ENCODE measurements around the gene ACER3.
A peak's percentile ranks its signal among the peaks of the same experiment; 100 is the strongest.
"Not testable (repeated sequence)": the region's sequence is repeated elsewhere in the genome, so short reads cannot be mapped to it uniquely, and the experiment has no call there.

The ACER3 gene

DNA sequence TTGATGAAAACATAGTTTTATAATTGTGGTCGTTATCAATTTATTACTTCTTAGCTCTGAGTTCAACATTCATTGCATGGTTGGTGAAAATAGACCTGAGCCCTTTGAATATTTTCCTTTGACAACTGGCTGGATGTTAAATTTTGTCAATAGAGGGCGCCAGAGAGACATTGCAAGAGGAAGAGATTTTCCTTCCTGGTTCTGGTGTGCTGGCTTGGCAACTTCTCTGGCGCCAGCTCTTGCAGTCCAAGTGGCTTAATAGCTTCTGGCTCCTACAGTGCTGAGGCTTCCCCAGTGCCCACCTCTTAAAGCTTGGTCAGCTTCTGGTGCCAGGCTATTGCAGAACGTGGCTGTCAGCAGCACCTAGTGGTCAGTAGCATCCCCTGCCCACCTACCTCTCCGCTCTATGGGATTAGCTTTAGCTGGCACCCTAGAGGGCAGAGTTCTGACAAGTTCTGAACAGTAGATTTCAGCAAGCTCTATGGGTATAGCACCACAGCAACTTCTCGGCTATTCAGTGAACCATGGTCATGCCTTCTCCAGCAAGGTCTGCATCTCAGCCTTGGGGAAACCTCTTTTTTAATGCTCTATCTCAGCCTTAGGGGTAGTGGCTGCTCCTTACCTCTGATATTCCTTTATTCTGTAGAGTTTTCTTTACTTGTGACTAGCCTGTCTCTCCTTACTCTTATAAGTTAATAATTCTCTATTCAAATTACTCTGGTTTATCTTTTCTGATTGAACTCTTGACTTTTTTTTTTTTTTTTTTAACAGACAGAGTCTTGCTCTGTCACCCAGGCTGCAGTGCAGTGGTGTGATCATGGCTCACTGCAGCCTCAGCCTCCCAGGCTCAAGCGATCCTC, 59.4 kb downstream of the ACER3 start:
- DNase-seq (ENCODE audit: low spot score), result peak; percentile 90

DNA sequence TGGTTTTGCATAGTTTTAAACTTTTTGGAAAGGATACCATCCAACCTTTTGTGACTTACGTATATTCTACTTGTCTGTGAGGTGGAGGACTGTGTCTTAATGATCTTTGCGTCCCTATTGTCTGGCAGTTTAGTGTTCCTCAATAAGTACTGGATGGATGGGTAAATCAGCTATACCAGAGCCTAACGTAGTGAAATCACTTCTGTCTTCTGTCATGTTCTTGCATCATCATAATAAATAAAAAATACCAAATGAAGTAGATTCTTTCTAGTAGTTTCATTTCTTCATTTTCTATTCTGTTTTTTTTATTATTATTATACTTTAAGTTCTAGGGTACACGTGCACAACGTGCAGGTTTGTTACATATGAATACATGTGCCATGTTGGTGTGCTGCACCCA, 66.4 kb downstream of the ACER3 start:
- no peak for DNase-seq (ENCODE audit: low spot score)

GRCh38 chr11:76935042-76935441, 74.3 kb downstream of the ACER3 start:
- DNase-seq (ENCODE audit: low spot score), result no peak

- DNase-seq (ENCODE audit: low spot score), result no peak
Measured at GRCh38 chr11:76939219-76939631, 78.5 kb downstream of the ACER3 start.

DNA sequence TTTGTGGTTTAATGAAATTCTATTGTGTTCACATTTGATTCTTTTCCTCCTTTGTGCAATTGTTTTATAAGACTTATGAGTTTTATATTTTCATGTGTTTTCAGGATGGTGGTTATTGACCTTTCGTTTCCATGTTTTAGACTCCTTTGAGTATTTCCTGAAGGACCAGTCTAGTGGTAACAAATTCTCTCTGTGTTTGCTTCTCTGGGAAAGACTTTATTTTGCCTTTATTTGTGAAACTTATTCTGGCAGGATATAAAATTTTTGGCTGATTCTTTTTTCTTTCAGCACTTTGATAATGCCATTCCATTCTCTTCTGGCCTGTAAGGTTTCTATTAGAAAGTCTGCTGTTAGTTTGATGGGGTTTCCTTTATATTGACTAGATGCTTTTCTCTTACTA, 83.5 kb downstream of the ACER3 start:
- DNase-seq (ENCODE audit: low spot score), result no peak

DNA sequence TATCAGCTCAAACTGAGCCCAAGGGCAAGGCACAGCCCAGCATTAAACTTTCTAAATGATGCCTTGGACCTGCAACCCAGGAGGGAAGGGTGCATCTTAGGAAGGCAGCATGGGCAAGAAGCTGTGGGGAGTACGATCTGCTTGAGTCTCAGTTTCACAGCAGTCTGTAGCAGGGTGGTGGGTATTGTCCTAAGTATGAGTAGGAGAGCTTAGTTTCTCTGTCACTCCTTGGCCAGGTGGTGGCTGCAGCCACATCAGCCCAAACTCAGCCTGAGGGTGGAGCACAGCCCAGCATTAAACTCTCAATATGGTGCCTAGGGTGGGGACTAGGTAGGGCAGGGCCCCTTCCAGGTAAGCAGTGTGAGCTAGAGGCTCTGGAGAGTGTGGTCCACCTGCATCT, 85.5 kb downstream of the ACER3 start:
- no peak for DNase-seq (ENCODE audit: low spot score)

DNA sequence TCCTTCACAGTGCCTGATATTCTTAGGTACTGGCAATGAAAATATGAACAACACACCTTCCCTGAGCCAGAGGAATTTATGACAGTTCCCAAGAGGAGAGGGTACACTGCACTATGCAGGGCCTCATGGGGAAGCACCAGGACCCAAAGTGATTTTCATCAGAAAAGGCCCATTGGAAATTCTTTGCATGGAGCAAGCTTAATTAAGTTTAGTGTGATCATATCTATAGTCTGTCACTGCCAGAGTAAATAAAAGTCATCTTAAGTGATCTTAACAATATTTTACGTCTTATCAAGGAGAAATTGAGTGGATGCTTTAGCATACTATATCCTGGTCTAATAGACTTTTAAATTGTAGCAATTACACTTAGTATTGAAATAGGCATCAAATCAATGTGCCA, 86.5 kb downstream of the ACER3 start:
- no peak for DNase-seq (ENCODE audit: low spot score)

GRCh38 chr11:76947800-76948199, 87.1 kb downstream of the ACER3 start:
- DNase-seq (ENCODE audit: low spot score), result no peak

- no peak for DNase-seq (ENCODE audit: low spot score)
Measured at GRCh38 chr11:76955459-76956114, 94.9 kb downstream of the ACER3 start.

GRCh38 chr11:76962583-76963416, 102.1 kb downstream of the ACER3 start:
- no peak for DNase-seq (ENCODE audit: low spot score)

DNA sequence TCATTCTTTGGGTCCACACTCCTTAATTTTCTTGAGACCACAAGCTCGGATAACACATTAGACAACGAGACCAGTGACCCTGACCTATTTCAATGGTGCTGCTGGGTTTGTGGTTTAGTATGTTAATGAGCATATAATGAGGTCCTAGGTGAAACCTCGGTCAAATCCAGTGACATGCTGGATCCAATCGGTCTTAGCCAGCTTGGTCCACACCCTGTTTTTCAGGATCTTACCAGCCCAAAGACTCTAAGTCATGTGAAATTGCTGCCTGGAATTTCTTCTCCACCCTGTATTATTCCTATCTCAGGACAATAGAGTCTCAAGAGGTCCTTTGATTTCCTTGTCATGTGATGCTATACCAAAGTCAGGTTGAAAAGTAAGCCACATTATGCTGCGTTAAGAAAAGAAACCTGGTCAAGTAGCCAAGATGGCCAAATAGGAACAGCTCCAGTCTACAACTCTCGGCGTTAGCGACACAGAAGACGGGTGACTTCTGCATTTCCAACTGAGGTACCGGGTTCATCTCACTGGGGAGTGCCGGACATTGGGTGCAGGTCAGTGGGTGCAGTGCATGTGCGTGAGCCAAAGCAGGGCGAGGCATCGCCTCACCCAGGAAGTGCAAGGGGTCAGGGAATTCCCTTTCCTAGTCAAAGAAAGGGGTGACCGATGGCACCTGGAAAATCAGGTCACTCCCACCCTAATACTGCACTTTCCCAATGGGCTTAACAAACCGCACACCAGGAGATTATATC, 102.9 kb downstream of the ACER3 start:
- DNase-seq (ENCODE audit: low spot score), result not testable (repeated sequence)

- DNase-seq (ENCODE audit: low spot score), result no peak
Measured at GRCh38 chr11:76972051-76972450, 111.3 kb downstream of the ACER3 start.

- no peak for DNase-seq (ENCODE audit: low spot score)
Measured at GRCh38 chr11:76974179-76974891, 113.6 kb downstream of the ACER3 start.

DNA sequence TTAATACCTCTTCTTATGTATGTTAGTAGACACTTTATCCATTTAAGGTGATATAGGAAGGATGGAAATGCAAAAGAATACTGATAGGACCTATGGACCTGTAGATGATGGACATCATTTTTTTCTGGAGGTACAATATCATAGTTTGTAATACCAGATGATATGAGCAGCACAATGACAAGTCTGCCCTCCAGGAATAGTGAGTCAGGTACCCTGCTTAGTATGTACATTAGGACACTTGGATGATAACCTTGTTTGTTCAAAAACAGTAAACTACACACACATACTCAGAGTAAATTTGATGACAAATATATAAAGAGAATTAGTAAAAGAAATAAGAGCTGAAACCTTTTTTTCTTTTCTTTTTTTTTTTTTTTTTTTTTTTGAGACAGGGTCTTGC, 114.8 kb downstream of the ACER3 start:
- DNase-seq (ENCODE audit: low spot score), result no peak

DNA sequence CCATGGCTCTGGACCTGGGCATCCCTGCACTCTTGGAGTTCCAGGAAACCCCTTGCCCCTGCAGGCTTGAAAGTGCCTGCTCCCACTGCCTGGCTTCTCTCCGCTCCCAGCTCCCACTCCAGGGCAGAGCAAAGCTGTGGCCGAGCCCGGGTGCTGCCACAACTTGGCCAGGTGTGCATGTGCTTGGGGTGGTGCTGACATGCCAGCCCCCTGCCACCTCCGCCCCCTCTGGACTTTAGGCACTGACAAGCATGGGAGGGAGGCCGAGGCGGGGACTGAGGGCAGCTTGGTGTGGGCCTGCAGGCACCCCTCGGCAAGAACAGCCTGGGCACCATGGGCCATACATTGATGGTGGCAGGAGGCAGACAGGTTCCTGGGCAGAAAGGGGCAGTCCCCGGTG, 117.1 kb downstream of the ACER3 start:
- DNase-seq (ENCODE audit: low spot score), result no peak

DNA sequence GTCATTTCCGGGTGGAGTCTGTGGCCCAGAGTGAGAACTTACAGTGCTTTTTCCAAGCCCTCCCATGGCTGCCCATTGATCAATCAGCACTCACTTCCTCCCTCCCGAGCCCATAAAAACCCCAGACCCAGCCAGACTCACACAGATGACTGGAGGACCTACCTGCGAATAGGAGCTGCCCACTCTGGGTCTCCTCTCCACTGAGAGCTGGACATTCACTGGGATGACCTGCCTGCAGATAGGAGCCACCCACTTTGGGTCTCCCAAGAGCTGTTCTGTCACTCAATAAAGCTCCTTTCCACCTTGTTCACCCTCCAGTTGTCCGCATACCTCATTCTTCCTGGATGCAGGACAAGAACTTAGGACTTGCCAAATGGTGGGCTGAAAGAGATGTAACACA, 117.5 kb downstream of the ACER3 start:
- no peak for DNase-seq (ENCODE audit: low spot score)

DNA sequence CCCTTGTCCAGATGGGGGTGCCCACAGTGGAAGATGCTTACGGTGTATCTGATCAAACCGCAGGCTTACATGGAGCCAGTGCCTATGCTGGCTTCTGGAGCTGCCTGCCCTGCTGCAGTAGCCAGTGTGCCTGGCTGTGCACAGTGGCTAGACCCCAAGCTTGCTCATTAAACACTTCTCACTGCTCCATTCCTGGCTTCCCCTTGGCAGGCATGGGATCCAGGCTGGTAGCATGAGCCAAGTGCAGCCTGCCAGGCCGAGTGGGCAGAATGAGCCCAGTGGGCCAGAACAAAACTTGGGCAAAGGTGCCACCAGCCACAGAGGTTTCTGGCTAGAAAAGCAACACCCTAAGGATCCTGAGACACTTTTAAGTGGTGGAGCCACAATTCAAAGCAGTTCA, 118.1 kb downstream of the ACER3 start:
- no peak for DNase-seq (ENCODE audit: low spot score)

- no peak for DNase-seq (ENCODE audit: low spot score)
Measured at GRCh38 chr11:76980196-76980595, 119.5 kb downstream of the ACER3 start.

DNA sequence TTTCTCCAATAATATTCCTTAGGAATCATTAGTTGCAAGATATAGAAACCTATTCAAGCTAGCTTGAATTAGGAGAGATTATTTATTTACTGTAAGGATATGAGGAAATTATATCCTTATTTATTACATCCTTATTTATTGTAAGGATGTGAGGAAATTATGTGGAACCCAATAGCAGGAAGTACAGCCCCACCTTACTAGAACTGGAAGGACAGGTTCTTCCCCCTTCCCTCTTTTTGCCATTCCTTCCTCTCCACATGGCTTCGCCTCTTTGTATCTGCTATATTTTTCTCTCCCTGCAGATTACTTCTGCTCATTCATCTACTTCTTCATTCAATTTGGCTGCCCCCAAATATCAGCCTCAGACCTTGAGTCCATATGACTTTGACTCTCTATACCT, 124.0 kb downstream of the ACER3 start:
- DNase-seq (ENCODE audit: low spot score), result no peak

DNA sequence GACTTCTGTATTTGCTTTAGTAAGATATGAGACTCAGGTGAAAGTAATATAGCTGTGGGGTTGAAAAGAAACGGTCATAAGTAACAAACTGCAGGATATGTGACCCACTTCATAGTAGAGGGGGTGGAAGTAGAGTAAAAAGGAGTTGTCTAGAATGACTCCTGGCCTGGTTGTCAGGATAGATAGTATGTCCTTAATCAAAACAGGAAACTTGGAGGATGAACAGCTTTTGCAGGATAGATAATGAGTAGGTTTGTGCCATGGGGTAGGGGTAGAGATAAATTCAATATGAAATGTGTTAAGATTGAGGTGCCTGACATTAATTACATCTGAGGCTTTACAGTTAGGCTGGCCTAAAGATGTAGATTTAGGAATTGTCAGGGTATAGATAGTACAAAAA, 126.5 kb downstream of the ACER3 start:
- DNase-seq (ENCODE audit: low spot score), result no peak

DNA sequence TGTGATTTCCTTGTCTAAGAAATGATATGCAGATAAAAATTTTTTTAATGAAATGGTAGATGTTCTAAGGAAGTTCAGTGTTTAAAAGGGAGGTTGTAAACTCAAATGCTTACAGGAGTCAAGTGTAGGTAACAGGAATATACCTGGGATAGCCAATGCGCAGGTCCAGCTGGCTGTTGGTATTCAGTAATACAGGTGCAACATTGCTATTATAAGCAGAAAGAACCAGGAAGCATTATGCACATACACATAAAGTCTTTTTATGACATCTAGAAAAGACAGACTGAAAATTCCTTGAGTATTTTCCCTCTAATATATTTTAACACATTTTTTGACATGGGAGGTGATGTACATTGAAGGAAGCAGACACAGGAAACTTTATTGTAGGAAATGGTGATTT, 129.9 kb downstream of the ACER3 start:
- no peak for DNase-seq (ENCODE audit: low spot score)
